Brain microvascular endothelial cell (primary cell): ENCODE results near the gene THSD4.

Source experiments
- DNase-seq: peaks from one replicate; pipeline ENCODE4 v3.0.0-alpha.2; 2020
- H3K27ac ChIP-seq: fragments of 250-450 bp; sonication (Bioruptor Pico); 2 replicates; pipeline ENCODE4 v1.5.1; 2020; ENCODE audit warnings: mild to moderate bottlenecking, moderate library complexity
- H3K27me3 ChIP-seq: fragments of 250-450 bp; sonication (Bioruptor Pico); replicated peaks from 2 replicates; pipeline ENCODE4 v1.5.1; 2020; ENCODE audit warnings: mild to moderate bottlenecking
- H3K36me3 ChIP-seq: fragments of 250-450 bp; sonication (Bioruptor Pico); replicated peaks from 2 replicates; pipeline ENCODE4 v1.5.1; 2020; ENCODE audit warnings: mild to moderate bottlenecking
- H3K4me3 ChIP-seq: 2 replicates; pipeline ENCODE4 v1.5.1; 2011; ENCODE audit warnings: low read depth, mild to moderate bottlenecking, control low read depth, low read length, moderate library complexity
- in situ Hi-C: cut with HindIII; loops from 2 replicates; pipeline ENCODE4 v1.10.0; 2017; ENCODE audit warnings: low sequenced_read_pairs, low pct_ligation_motif_present
- TF ChIP-seq, protein P1 (sequence below): IDR thresholded peaks from 2 replicates; pipeline ENCODE4 v1.5.1; 2011; ENCODE audit warnings: low read depth, mild to moderate bottlenecking, moderate library complexity, low read length, control low read depth, inconsistent platforms; ENCODE audit errors: missing control alignments

The THSD4 gene

DNA sequence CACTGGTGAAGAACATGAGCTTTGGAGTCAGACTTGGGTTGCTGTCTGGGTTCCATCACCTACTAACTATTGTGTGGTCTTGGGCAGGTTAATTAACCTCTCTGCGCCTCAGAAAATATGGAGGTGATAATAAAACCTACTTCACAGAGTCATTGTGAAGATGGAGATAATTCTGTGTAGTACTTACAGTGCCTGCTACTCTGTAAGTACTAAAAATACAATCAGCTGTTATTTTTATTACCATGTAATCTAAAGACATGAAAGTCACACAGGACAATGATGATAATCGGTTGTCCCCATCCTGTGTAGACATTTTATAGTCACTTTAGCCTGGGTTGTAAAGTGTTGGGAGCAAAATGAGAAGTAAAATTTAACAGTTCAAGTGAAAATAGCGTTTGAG is 334.1 kb downstream of the THSD4 start:
- Histone ChIP-seq H3K27ac (no peak overlapping the region), H3K4me3 (no peak overlapping the region), H3K36me3 (no peaks in the 10 kb centered on the region), H3K27me3 (no peaks in the 10 kb centered on the region)
- in situ Hi-C loops = loop anchor here (25.0 kb wide), 1 partner anchor 337 kb away; the partner anchor contains the start of gene THSD4
- TF ChIP-seq, protein P1, sequence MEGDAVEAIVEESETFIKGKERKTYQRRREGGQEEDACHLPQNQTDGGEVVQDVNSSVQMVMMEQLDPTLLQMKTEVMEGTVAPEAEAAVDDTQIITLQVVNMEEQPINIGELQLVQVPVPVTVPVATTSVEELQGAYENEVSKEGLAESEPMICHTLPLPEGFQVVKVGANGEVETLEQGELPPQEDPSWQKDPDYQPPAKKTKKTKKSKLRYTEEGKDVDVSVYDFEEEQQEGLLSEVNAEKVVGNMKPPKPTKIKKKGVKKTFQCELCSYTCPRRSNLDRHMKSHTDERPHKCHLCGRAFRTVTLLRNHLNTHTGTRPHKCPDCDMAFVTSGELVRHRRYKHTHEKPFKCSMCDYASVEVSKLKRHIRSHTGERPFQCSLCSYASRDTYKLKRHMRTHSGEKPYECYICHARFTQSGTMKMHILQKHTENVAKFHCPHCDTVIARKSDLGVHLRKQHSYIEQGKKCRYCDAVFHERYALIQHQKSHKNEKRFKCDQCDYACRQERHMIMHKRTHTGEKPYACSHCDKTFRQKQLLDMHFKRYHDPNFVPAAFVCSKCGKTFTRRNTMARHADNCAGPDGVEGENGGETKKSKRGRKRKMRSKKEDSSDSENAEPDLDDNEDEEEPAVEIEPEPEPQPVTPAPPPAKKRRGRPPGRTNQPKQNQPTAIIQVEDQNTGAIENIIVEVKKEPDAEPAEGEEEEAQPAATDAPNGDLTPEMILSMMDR = no peak
- DNase-seq = no peak

DNA sequence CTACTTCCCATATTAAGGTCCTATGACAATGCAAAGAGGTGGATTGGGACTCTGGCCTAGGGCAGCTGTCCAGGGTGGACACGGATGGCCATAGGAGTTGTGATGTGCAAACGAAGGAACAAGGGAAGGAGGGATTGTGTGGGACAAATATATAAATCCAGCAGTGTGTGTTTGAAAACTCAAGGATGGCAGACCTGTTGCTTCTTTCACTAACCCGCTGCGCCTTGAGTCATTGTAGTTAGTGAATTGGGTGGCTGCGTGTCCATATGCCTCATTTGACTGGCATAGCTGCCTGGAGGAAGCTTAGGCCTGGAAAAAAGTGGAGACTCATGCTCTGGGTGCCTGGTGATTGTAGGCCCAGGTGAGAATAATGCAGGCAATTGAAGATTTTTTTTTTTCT is 334.7 kb downstream of the THSD4 start:
- in situ Hi-C loops = loop anchor here (25.0 kb wide), 1 partner anchor 338 kb away; the partner anchor contains the start of gene THSD4
- Histone ChIP-seq H3K36me3 (no peaks in the 10 kb centered on the region), H3K4me3 (no peak overlapping the region), H3K27ac (no peak overlapping the region), H3K27me3 (no peaks in the 10 kb centered on the region)
- TF ChIP-seq, protein P1 = no peak
- DNase-seq = no peak

DNA sequence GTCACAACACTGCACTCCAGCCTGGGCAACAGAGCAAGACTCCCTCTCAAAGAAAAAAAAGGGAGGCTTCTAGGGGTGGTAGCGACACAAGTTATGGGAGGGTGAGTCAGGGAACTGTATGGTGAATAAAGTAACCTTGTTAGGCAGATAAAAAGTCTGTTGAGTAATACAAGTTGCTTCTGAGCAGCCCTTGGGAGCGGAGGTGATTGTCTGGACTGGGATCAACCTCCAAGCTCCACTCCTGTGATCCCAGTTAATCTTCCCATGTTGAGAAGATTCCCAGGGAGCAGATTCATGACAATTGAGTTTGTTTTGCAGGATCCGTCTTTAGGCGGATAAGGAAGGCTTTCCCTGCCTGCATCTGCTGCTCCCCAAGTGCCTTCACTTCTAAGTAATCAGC is 335.9 kb downstream of the THSD4 start:
- Histone ChIP-seq H3K27me3 (no peaks in the 10 kb centered on the region), H3K27ac (no peak overlapping the region), H3K36me3 (no peaks in the 10 kb centered on the region), H3K4me3 (no peak overlapping the region)
- TF ChIP-seq, protein P1 = no peak
- no peak for DNase-seq
- in situ Hi-C loops = no loop called here

DNA sequence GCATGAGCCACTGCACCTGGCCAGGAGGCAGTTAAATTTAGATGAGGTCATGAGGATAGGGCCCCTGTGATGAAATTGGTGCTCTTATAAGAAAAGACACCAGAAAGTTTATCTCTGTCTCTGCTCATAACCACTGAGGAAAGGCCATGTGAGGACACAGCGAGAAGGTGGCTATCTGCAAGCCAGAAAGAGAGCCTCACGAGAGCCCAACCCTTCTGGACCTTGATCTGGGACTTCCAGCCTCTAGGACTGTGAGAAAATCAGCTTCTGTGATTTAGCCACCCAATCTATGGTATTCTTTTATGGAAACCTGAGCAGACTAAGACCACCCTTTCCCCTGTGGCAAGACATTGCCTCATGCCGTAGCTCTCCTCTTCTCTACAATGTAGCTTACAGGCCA is 337.6 kb downstream of the THSD4 start:
- H3K36me3 ChIP-seq = no peaks in the 10 kb centered on the region
- no peak overlapping the region for H3K27ac ChIP-seq
- no peak for DNase-seq
- in situ Hi-C loops = no loop called here
- no peaks in the 10 kb centered on the region for H3K27me3 ChIP-seq
- no peak overlapping the region for H3K4me3 ChIP-seq
- TF ChIP-seq, protein P1 = no peak

DNA sequence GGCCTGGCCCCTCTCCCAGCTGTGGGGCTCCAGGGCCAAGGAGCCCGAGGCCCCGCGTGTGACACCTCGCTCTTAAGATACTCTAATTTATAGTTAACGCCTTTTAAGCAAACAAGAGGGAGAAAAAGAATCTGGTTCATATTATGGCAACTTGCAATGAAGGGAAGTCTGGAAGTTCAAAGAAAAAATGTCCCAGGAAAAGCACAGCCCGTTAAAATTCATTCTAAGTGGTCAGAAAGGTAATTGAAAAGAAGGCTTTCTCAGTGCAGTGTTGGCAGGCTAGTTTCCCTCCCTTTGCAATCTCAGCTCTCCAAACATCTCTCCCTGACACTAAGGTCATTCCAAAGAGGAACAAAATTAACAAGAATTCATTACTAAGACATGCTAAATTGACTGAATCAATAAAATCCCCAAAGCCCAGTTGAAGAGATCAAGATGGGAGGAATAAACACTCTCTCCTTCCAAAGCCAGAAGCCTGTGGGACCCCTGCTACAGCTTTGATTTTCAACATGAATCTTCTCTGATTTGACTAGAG is 339.3 kb downstream of the THSD4 start:
- Histone ChIP-seq H3K36me3 (no peaks in the 10 kb centered on the region), H3K4me3 (no peak overlapping the region), H3K27ac (no peak overlapping the region), H3K27me3 (no peaks in the 10 kb centered on the region)
- TF ChIP-seq, protein P1 = no peak
- in situ Hi-C loops = no loop called here
- no peak for DNase-seq

DNA sequence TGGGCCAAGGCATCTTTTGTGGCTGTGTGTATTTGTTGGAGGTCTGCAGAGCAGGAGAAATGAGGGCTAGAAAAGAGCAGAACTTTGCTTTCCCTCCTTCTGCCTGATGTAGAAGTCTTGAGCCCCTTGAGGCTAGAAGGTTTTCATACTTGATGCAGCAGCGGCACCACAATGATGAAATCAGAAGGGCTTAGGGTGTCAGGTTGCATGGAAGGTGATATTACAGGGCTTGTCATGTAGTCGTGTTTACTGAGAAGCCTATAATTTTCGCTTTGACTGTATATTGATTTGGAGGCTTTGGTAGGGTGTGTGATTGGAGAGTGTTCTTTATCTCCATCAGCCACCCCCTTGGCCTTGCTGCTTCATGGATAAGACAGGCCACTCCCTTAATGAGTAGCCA is 339.8 kb downstream of the THSD4 start:
- Histone ChIP-seq H3K36me3 (no peaks in the 10 kb centered on the region), H3K27me3 (no peaks in the 10 kb centered on the region), H3K4me3 (no peak overlapping the region), H3K27ac (no peak overlapping the region)
- no peak for DNase-seq
- TF ChIP-seq, protein P1 = no peak
- in situ Hi-C loops = no loop called here
